Measurements from ENCODE around the gene SH3D19. TPM values are rescaled to one million over a fixed set of nuclear protein-coding genes. Genes with fewer than 3 reads are reported as not detected.
A peak's percentile ranks its signal among the peaks of the same experiment; 100 is the strongest.
"Not testable (repeated sequence)": the region's sequence is repeated elsewhere in the genome, so short reads cannot be mapped to it uniquely, and the experiment has no call there.

Gene SH3D19
- total RNA-seq, 1 experiment from 2014 or later: 45.3 TPM

DNA sequence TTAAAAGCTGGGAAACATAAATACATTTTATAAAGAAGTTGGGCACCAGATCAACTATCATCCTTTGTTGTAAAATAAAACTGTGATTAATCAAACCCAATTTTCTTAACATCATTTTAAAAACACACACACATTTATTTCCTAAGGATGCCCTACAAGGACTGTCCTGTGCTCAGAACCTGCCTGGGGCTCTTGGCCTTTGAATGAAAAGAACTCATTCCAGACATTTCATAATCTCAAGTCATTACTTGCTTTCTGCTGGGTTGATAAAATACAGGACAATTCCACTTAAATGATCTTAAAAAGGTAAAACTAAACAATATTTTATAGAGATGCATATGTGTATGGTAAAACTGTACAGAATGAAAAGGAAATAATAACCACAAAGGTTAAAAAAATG lies 2.8 kb downstream of the SH3D19 start:
- DNase-seq (ENCODE audit: low read depth): no peak

GRCh38 chr4:151322161-151322560 lies 3.2 kb downstream of the SH3D19 start:
- not testable (repeated sequence) for DNase-seq (ENCODE audit: low read depth)

DNA sequence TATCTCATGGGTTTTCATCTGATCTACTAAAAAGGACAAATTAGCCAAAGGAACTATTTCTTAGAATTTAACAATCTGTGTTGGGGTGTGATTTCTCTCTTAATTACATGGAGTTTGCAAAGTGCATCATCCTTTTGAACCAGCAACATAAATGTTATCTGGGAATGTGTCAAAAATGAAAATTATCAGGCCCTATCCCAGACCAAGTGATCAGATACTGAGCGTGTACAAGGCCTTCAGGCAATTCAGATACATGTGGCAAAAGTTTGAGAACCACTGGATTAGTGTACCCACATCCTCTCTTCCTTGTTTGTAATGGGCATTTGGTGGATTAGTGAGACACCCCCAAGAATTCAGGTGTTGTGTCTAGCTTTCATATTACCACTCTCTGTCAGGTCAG lies 3.8 kb downstream of the SH3D19 start:
- no peak for DNase-seq (ENCODE audit: low read depth)

DNA sequence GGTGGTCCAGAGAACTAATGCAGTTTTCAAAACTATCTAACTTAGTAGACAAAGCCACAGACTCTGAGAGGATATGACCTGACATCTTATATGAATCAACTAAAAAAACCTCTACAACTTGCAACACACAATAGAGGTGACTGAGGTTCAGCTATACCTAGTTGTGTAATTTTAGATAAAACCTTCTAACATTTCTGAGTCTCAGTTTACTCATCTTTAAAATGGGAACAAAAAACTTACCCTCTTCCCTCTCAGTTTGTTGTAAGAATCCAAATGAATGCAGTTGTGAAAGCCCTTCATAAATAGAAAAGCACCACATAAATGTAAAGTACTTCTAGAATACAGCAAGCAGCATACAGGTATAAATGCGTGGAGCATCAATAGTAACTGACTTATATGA lies 5.9 kb downstream of the SH3D19 start:
- no peak for DNase-seq (ENCODE audit: low read depth)

DNA sequence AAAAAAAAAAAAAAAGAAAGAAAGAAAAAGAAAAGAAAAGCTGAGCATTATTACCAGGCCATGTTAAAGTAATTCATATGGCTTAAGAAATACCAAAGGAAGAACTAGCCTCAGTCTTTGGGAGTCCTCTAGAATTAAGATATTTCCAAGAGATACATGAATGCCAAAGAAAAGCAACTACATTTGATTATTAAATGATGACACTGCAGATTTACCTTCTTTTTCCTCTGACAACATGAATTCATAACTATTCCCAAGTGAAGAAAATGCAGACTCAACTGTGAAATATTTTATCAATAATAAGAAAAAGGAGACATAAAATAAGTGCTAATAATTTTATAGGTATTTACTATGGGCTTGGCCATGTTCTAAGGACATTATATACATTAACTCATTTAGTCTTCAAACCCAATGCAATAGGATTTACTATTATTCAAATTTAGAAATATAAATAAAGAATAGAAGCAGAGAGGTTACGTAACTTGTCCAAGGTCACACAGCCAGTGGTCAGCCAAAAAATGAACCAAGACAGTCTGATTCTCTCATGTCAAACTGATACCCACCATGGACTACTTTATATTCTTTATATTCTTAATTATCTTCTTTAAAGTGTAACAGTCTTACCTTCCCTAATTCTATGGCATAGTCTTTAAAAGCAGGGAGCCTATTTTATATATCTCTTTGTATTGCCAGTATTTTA lies 6.9 kb downstream of the SH3D19 start:
- DNase-seq (ENCODE audit: low read depth): no peak

- no peak for DNase-seq (ENCODE audit: low read depth)
Observed at GRCh38 chr4:151316645-151317044, 8.8 kb downstream of the SH3D19 start.

DNA sequence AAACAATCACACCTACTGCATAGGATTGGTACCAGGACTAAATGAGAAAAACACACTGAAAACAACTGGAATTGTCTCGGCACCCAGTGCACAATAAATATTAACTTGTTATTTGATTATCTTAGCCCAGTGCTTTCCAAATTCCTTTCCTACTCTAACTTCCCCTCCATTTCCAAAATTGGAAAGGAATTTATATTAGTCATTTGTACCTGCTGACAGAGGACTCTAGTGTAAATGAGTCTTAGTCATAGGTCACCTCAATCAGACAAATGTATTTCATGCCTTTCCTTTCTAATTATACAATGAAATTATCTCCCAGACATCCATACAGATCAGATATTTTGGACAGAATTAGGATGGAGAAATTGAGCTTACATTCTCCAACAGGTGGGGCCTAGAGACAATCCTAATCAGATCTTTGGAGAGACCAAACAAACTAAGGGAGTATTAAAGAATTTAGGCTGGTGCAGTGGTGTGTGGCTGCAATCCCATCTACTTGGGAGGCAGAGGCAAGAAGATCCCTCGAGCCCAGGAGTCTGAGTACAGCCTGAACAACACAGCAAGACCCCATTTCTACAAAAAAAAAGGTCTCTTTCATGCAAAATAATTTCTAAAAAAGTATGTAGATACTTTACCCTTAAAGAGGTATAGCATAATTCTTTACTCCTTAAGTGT lies 10.1 kb downstream of the SH3D19 start:
- DNase-seq (ENCODE audit: low read depth): no peak

DNA sequence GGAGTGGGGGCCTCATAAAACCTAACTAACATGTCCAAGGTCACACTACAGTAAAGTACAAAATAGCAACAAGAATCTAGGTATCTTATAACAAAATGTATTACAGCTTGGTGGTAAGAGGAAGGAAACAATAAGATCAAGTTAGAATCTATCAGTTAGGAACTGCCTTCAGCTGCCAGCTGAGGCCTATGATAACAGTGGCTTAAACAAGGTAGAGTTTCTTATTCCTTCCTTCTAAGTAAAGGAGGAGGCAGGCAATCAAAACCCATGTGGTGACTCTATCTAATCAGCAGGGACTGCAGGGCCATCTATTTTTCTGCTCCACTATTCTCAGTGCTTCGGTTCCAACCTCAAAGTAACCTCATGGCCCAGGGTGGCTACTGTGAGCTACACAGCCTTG lies 10.9 kb downstream of the SH3D19 start:
- no peak for DNase-seq (ENCODE audit: low read depth)

DNA sequence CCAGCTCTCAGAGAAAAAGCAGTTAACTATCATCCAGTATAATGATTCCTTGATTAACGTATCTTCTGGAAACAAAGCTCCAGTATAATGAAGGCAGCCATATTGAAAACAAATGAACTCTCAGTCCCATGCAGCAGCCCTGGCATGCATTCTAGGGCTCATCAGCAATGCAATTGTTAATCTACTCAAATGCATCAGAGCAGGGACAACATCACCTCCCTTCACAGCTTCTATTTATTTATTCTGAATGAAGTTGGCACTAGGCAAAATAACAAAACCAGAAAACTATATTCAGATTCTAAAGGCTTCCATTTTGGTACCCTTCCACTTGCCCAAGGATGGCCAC lies 11.4 kb downstream of the SH3D19 start:
- no peak for DNase-seq (ENCODE audit: low read depth)

GRCh38 chr4:151313306-151314009 lies 11.9 kb downstream of the SH3D19 start:
- no peak for DNase-seq (ENCODE audit: low read depth)

GRCh38 chr4:151310124-151310728 lies 15.2 kb downstream of the SH3D19 start:
- no peak for DNase-seq (ENCODE audit: low read depth)

GRCh38 chr4:151304755-151305154 lies 20.6 kb downstream of the SH3D19 start:
- peak; percentile 57 for DNase-seq (ENCODE audit: low read depth)

DNA sequence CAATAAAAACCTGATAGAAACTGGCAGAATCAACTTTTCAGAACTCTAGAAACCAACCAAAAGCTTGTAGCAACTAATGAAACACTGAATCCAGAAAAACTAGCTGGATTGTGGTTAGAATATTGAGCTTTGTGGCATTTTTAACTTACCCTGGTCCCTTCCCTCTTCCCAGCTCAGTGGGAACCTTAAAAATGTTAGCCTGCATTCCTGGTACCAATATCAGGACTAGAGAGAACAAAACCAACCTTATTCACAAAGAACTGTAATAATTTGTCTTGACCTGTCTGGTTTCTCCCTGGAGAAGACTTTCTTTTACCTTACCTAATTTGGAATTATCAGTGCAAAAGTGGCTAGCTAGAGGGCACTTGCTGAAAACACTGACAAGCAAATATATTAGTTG lies 21.2 kb downstream of the SH3D19 start:
- no peak for DNase-seq (ENCODE audit: low read depth)

- peak; percentile 11 for DNase-seq (ENCODE audit: low read depth)
Observed at GRCh38 chr4:151302432-151302831, 23.0 kb downstream of the SH3D19 start.

- DNase-seq (ENCODE audit: low read depth): no peak
Observed at GRCh38 chr4:151297170-151297569, 28.2 kb downstream of the SH3D19 start.

DNA sequence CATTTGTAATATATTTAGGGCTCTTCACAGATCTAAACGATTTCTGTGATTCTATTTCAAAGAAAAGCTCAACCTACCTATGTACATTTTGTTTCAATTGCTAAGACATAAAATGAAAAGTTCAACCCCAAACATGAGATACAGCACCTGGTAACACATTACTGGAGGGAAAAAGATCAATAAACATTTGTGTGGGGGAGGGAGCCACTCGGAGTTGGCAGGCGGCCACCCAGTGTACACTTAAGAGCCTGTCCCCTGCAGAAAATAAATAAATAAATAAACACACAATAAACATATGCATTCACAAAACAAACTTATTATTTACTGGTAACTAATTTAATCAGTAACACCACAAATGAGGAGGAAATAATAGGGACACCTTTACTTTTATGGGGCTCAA lies 29.2 kb downstream of the SH3D19 start:
- DNase-seq (ENCODE audit: low read depth): no peak

DNA sequence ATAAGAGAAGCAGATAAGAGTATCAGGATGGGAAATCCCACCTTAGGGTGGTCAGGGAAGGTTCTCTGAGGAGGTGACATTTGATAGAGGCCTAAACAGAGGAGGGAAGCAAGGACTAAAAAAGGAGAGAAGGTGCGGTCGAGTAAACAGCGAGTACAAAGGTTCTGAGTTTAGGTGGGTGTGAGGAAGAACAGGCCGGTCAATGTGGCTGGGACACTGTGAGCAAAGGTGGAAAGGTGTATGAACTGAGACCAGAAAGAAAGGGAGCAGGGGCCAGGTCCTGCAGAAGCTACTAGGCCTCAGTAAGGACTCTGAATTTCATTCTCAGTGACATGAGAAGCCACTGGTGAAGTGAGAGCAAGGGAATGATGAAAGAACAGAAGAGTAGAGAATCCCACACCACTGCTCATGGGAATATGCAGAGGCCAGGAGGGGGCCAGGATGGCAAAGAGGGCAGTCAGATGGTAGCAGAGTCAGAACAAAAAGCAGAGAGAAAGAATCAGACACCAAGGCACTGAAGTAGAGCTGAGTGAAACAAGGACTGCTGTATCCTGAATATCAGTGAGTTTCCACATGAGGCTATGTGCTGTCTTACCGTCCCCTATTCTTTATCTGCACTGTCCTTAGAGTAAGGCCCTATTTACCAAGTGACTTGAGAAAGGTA lies 30.4 kb downstream of the SH3D19 start:
- no peak for DNase-seq (ENCODE audit: low read depth)

DNA sequence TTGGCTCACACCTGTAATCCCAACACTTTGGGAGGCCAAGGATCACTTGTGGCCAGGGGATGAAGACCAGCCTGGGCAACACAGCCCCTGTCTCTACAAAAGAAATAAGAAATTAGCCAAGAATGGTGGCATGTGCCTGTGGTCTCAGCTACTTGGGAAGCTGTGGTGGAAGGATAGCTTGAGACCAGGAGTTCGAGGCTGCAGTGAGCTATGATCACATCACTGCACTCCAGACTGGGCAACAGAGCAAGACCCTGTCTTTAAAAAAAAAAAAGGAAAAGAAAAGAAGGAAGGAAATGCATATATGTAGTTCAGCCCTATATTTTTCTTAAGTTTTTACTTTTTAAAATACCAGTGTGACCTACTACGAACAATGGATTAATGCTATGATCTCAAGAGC lies 33.4 kb downstream of the SH3D19 start:
- DNase-seq (ENCODE audit: low read depth): no peak

GRCh38 chr4:151291485-151291884 lies 33.9 kb downstream of the SH3D19 start:
- DNase-seq (ENCODE audit: low read depth): peak; percentile 20

DNA sequence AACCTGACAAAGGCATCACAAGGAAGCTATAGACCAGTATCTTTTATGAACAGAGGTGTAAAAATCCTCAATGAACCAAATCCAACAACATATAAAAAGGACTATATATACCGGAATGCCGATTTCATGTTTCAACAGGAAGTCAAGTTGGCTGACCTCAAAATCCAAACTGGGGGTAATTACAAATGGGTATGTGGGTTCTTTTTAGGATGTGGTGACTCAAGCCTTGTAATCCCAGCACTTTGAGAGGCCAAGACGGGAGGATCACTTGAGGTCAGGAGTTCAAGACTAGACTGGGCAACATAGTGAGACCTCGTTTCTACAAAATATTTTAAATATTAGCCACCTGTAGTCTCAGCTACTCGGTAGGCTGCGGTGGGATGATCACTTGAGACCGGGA lies 38.0 kb downstream of the SH3D19 start:
- no peak for DNase-seq (ENCODE audit: low read depth)

GRCh38 chr4:151284534-151285245 lies 40.7 kb downstream of the SH3D19 start:
- DNase-seq (ENCODE audit: low read depth): no peak

Data from LHCN-M2 (cell line).